CD4-positive, CD25-positive, alpha-beta regulatory T cell (primary cell): ENCODE data around the gene EPN3. TPM values are rescaled to one million over a fixed set of nuclear protein-coding genes. Genes with fewer than 3 reads are reported as not detected.

ENCODE experiments used
- ATAC-seq, 2 donors: fragments of 150-1000 bp; cut with Tn5 transposase; one replicate each; pipeline ENCODE4 v1.10.0; 2021; ENCODE audit warnings: low read depth in 2 of 2, moderate number of reproducible peaks in 2 of 2, moderate library complexity in 1 of 2
- DNase-seq, 3 donors: peaks; one replicate each; pipeline versions ENCODE4 v3.0.0 to v3.0.0-alpha.2; 2012 to 2022; ENCODE audit warnings: mixed read lengths in 1 of 3
- H3K27ac ChIP-seq: one replicate; pipeline ENCODE4 v1.7.0; 2013; ENCODE audit warnings: mild to moderate bottlenecking, low read length; ENCODE audit not compliant: insufficient read depth, poor library complexity, severe bottlenecking
- H3K27me3 ChIP-seq: one replicate; pipeline ENCODE4 v1.7.0; 2013; ENCODE audit warnings: low read length; ENCODE audit not compliant: control insufficient read depth, insufficient read depth
- H3K36me3 ChIP-seq: one replicate; pipeline ENCODE4 v1.7.0; 2013; ENCODE audit warnings: mild to moderate bottlenecking, low read length, moderate library complexity; ENCODE audit not compliant: control insufficient read depth, insufficient read depth
- H3K4me1 ChIP-seq: 2 replicates; pipeline ENCODE4 v1.7.0; 2013; ENCODE audit warnings: mild to moderate bottlenecking, low read length; ENCODE audit not compliant: insufficient read depth, control insufficient read depth, poor library complexity, severe bottlenecking
- H3K4me3 ChIP-seq: one replicate; pipeline ENCODE4 v1.7.0; 2013; ENCODE audit warnings: low read depth, mild to moderate bottlenecking, low read length, moderate library complexity
- H3K9me3 ChIP-seq, 2 experiments: 1 replicate in 1 of 2; 2 replicates in 1 of 2; pipeline ENCODE4 v1.7.0; 2013; ENCODE audit warnings: low read length in 2 of 2, mild to moderate bottlenecking in 1 of 2, moderate library complexity in 1 of 2; ENCODE audit not compliant: control insufficient read depth in 2 of 2
- H3K27ac Mint-ChIP-seq, 3 donors: one replicate each; pipeline ENCODE4 v1.8.0; 2020 to 2022; ENCODE audit warnings: mild to moderate bottlenecking in 3 of 3, mixed read lengths in 3 of 3, moderate library complexity in 2 of 3
- H3K27me3 Mint-ChIP-seq: one replicate; pipeline ENCODE4 v1.8.0; 2022; ENCODE audit warnings: mild to moderate bottlenecking, mixed read lengths
- H3K36me3 Mint-ChIP-seq: one replicate; pipeline ENCODE4 v1.8.0; 2020; ENCODE audit warnings: mixed read lengths
- H3K4me1 Mint-ChIP-seq, 4 donors: one replicate each; pipeline ENCODE4 v1.8.0; 2020 to 2022; ENCODE audit warnings: mixed read lengths in 4 of 4, mild to moderate bottlenecking in 1 of 4
- H3K4me3 Mint-ChIP-seq, 4 donors: one replicate each; pipeline ENCODE4 v1.8.0; 2020 to 2022; ENCODE audit warnings: mild to moderate bottlenecking in 4 of 4, mixed read lengths in 4 of 4, moderate library complexity in 3 of 4
- H3K9me3 Mint-ChIP-seq, 7 donors: one replicate each; pipeline ENCODE4 v1.8.0; 2020 to 2022; ENCODE audit warnings: mixed read lengths in 7 of 7, mild to moderate bottlenecking in 3 of 7, moderate library complexity in 2 of 7
- polyA plus RNA-seq, 4 donors: library from polyadenylated mRNA; unstranded; fragments of 300-500 nt; fragmentation: Illumina TruSeq; gene quantifications; one replicate each; pipeline ENCODE4 v1.2.3, GENCODE V29; 2021
- total RNA-seq: library from RNA; stranded (reverse); gene quantifications from one replicate; pipeline ENCODE4 v1.2.3, GENCODE V29; 2022

The EPN3 gene
- total and polyA plus RNA-seq, 5 donors from 2014 or later: not detected

GRCh38 chr17:50533185-50533584, 650 bp downstream of the EPN3 start:
- ATAC-seq (no peak), DNase-seq (no peak)
- Histone ChIP-seq H3K36me3 (no peaks in the 10 kb centered on the region), H3K27me3 (peaks cover 14% of the 10 kb centered on the region), H3K27ac (no peak overlapping the region), H3K9me3 (no peaks in the 10 kb centered on the region), H3K4me1 (peaks cover 12% of the 10 kb centered on the region), H3K4me3 (no peak overlapping the region)
- no peak overlapping the region for H3K27ac Mint-ChIP-seq
- peaks cover 0 to 4% (median 0%) of the 10 kb centered on the region in 7 donors for H3K9me3 Mint-ChIP-seq
- no peak overlapping the region for H3K4me3 Mint-ChIP-seq
- peaks cover 74% of the 10 kb centered on the region for H3K27me3 Mint-ChIP-seq
- H3K4me1 Mint-ChIP-seq: peaks cover 0 to 20% (median 3%) of the 10 kb centered on the region in 4 donors
- no peaks in the 10 kb centered on the region for H3K36me3 Mint-ChIP-seq

GRCh38 chr17:50533720-50534148, 1.2 kb downstream of the EPN3 start:
- peaks cover 74% of the 10 kb centered on the region for H3K27me3 Mint-ChIP-seq
- DNase-seq: no peak
- H3K4me1 ChIP-seq: peaks cover 12% of the 10 kb centered on the region
- peaks cover 0 to 4% (median 0%) of the 10 kb centered on the region in 7 donors for H3K9me3 Mint-ChIP-seq
- no peak overlapping the region for H3K27ac Mint-ChIP-seq
- H3K36me3 ChIP-seq: no peaks in the 10 kb centered on the region
- H3K4me1 Mint-ChIP-seq: peaks cover 0 to 20% (median 3%) of the 10 kb centered on the region in 4 donors
- H3K27me3 ChIP-seq: peaks cover 14% of the 10 kb centered on the region
- ATAC-seq: no peak
- H3K4me3 Mint-ChIP-seq: no peak overlapping the region
- H3K4me3 ChIP-seq: no peak overlapping the region
- no peaks in the 10 kb centered on the region for H3K9me3 ChIP-seq
- no peak overlapping the region for H3K27ac ChIP-seq
- H3K36me3 Mint-ChIP-seq: no peaks in the 10 kb centered on the region

DNA sequence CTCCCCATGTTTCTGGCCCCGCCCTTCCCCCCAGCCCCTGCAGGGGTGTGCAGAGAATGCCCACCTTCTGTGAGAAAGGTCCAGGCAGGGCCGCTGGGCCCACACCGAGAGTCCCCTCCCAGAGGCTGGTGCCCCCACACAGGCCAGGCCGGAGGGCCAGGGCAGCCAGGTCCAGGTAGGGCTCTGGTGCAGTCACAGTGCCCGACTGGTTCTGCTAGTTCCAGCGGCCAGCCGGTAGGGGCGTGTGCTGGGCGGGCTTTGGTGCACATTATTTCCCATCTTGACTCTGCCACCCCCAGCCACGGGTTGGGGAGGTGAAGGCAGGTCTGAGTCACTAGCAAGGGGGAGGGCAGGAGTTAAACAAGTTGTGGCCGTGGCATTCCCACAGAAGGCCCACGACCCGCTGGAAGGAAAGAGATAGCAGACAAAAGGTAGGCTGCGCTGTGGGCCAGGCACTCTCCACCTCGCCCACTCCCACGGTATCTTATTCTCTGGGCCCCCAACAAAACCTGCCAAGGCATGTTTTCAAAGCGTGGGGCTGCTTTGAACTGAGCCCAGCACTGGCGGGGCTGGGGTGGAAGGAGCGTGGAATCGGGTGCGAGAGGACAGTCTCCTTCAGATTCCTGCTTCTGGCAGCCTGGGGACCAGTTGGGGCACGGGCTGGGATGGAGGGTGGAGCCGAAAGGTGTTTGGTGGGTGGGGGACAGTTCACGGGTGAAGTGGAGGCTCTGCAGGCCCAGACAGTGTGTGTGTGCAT, 1.9 kb downstream of the EPN3 start:
- Mint-ChIP-seq H3K9me3 (peaks cover 0 to 4% (median 0%) of the 10 kb centered on the region in 7 donors), H3K36me3 (no peaks in the 10 kb centered on the region), H3K4me3 (no peak overlapping the region), H3K27ac (no peak overlapping the region), H3K27me3 (peaks cover 69% of the 10 kb centered on the region), H3K4me1 (peaks cover 0 to 20% (median 3%) of the 10 kb centered on the region in 4 donors)
- peak in 1 of 2 donors; percentile 45 for ATAC-seq
- no peaks in the 10 kb centered on the region for H3K36me3 ChIP-seq
- no peak overlapping the region for H3K4me3 ChIP-seq
- peaks cover 12% of the 10 kb centered on the region for H3K4me1 ChIP-seq
- H3K9me3 ChIP-seq: no peaks in the 10 kb centered on the region
- H3K27me3 ChIP-seq: peaks cover 14% of the 10 kb centered on the region
- DNase-seq: no peak
- no peak overlapping the region for H3K27ac ChIP-seq

DNA sequence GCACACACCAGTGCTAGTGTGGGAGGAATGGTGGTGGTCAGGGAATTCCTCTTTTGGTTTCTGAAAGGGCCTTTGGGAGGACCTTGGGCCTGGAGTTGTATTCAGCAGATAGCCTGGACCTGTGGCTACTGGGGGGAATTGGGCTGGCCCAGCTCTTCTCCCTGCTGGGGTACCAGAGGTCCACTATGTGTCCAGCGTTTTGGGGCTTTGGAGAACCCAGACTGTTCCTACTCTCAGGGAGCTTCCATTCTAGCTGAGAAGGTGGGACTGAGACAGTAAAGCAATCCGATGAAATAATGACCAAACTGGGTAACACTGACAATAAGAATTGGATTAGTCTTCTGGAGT, 2.4 kb downstream of the EPN3 start:
- peaks cover 0 to 4% (median 0%) of the 10 kb centered on the region in 7 donors for H3K9me3 Mint-ChIP-seq
- DNase-seq (no peak), ATAC-seq (no peak)
- H3K4me3 Mint-ChIP-seq: no peak overlapping the region
- no peaks in the 10 kb centered on the region for H3K36me3 ChIP-seq
- no peaks in the 10 kb centered on the region for H3K9me3 ChIP-seq
- H3K4me1 Mint-ChIP-seq: peaks cover 0 to 20% (median 3%) of the 10 kb centered on the region in 4 donors
- no peak overlapping the region for H3K27ac Mint-ChIP-seq
- H3K4me3 ChIP-seq: no peak overlapping the region
- H3K27me3 ChIP-seq: peaks cover 10% of the 10 kb centered on the region
- H3K27ac ChIP-seq: no peak overlapping the region
- H3K27me3 Mint-ChIP-seq: peaks cover 63% of the 10 kb centered on the region
- H3K4me1 ChIP-seq: peaks cover 12% of the 10 kb centered on the region
- no peaks in the 10 kb centered on the region for H3K36me3 Mint-ChIP-seq

DNA sequence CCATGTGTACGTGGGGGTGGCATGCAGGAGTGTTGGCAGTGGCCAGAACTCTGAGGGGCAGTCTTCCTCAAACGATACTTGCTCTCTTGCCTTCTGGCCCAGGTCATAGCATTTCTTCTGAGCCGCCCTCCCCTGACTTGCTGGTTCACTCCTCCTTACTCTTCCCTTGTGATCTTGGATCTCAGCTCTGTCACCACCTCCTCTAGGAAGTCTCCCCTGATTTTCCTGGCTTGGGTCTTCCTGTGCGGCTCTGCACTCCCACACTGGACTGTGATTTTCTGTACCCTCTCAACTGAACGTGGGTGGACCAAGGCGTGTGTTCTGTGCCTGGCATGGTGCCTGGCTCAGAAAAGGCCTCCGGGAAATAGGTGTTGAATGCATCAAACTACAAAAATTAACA, 2.9 kb downstream of the EPN3 start:
- DNase-seq (no peak), ATAC-seq (no peak)
- Mint-ChIP-seq H3K36me3 (no peaks in the 10 kb centered on the region), H3K27ac (no peak overlapping the region), H3K27me3 (peaks cover 60% of the 10 kb centered on the region), H3K4me3 (no peak overlapping the region), H3K4me1 (peaks cover 0 to 20% (median 3%) of the 10 kb centered on the region in 4 donors), H3K9me3 (peaks cover 0 to 4% (median 0%) of the 10 kb centered on the region in 7 donors)
- Histone ChIP-seq H3K4me3 (no peak overlapping the region), H3K27ac (no peak overlapping the region), H3K9me3 (no peaks in the 10 kb centered on the region), H3K4me1 (peaks cover 12% of the 10 kb centered on the region), H3K36me3 (no peaks in the 10 kb centered on the region), H3K27me3 (peaks cover 10% of the 10 kb centered on the region)

GRCh38 chr17:50536683-50537646, 4.4 kb downstream of the EPN3 start:
- no peaks in the 10 kb centered on the region for H3K9me3 ChIP-seq
- H3K36me3 ChIP-seq: no peaks in the 10 kb centered on the region
- H3K27ac ChIP-seq: no peak overlapping the region
- DNase-seq (no peak), ATAC-seq (no peak)
- Mint-ChIP-seq H3K36me3 (no peaks in the 10 kb centered on the region), H3K27me3 (peaks cover 44% of the 10 kb centered on the region), H3K9me3 (peaks cover 0 to 3% (median 0%) of the 10 kb centered on the region in 7 donors), H3K27ac (no peak overlapping the region), H3K4me1 (peaks cover 0 to 22% (median 3%) of the 10 kb centered on the region in 4 donors), H3K4me3 (no peak overlapping the region)
- peaks cover 21% of the 10 kb centered on the region for H3K4me1 ChIP-seq
- H3K27me3 ChIP-seq: peaks cover 6% of the 10 kb centered on the region
- no peak overlapping the region for H3K4me3 ChIP-seq

DNA sequence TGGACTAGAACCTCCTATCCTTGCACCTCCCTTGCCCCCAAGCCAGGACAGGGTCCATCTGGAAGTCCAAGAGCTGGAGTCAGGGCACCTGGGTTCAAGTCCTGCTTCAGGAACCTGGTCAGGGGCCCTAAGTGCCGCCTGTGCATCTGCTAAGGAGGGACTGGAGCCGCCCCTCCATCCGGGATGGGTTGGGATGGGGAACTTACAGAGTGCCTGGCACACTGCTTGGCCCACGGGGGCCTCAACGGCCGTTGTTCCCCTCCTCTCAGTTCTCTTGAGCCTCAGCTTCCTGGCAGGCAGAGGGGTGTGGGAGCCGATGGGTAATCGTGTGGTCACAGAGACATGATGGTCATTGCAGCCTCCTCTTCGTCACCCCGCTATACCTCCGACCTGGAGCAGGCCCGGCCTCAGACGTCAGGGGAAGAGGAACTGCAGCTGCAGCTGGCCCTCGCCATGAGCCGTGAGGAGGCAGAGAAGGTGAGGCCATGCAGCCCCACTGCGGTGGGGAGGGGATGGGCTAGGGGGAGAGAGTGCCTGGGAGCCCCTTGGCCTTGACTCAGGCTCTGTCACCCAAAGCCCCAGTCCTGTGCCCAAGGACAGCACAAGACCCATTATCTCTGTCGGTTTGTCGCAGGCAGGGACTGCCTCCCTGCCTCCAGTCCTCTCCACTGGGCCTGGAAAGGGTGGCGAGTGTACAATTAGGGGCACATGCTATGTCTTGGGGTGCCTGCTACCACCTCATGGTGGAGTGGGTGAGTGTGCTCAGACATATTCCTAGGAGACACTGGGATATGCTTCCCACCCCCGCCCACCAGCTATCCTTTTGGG, 5.4 kb downstream of the EPN3 start:
- peaks cover 0 to 3% (median 0%) of the 10 kb centered on the region in 7 donors for H3K9me3 Mint-ChIP-seq
- no peaks in the 10 kb centered on the region for H3K9me3 ChIP-seq
- no peak overlapping the region for H3K27ac ChIP-seq
- no peak overlapping the region for H3K27ac Mint-ChIP-seq
- H3K4me1 Mint-ChIP-seq: peaks cover 0 to 26% (median 8%) of the 10 kb centered on the region in 4 donors
- no peak for ATAC-seq
- H3K4me1 ChIP-seq: peaks cover 20% of the 10 kb centered on the region
- peaks cover 6% of the 10 kb centered on the region for H3K27me3 ChIP-seq
- H3K36me3 ChIP-seq: no peaks in the 10 kb centered on the region
- H3K4me3 ChIP-seq: no peak overlapping the region
- no peak overlapping the region for H3K4me3 Mint-ChIP-seq
- no peak for DNase-seq
- no peaks in the 10 kb centered on the region for H3K36me3 Mint-ChIP-seq
- peaks cover 37% of the 10 kb centered on the region for H3K27me3 Mint-ChIP-seq
